GM10847 (cell line): ENCODE measurements around the gene TTC8.

Experiments used
- POLR2A ChIP-seq: IDR thresholded peaks from 2 replicates; pipeline ENCODE4 v1.6.1; 2011; ENCODE audit not compliant: insufficient read length; ENCODE audit errors: extremely low read depth

Gene TTC8

GRCh38 chr14:88844980-88845491 lies 20.6 kb downstream of the TTC8 start:
- TF ChIP-seq POLR2A = no peak

DNA sequence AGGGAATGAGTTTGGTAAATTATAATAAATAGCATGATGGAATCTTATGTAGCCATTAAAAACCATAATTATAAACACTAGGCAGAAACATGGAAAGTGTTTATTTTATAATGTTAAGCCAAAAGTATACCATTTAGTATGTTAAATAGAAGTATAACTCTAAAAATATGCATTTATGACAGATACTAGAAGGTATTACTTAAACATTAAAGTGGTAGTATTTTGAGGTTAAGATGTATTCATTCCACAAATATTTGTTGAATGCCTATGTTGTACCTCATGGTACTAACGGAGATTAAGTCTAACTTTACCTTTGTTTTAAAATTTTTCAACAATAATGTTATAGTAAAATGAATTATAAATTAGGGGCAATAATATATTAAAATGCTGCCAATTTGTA lies 24.1 kb downstream of the TTC8 start:
- no peak for TF ChIP-seq POLR2A

DNA sequence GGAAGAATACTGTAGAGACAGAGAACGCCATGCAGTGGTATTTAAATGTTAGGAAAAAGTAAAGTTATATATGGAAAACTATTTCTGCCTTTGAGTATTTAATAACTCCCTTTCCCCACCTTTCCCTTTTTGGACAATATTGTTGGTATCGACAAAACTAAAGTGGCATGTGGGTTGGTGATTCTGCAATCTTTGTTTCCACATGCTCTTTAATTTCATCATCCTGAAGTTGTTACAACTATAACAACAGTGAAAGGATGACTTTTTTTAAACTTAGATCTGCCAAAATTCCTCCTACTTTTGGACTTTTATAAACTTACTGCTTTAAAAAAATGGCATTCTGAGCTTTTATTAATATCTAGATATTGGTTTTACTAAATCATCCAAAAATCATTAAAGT lies 25.3 kb downstream of the TTC8 start:
- TF ChIP-seq POLR2A = no peak

GRCh38 chr14:88851587-88851986 lies 27.1 kb downstream of the TTC8 start:
- TF ChIP-seq POLR2A = no peak

GRCh38 chr14:88852632-88853031 lies 28.2 kb downstream of the TTC8 start:
- no peak for TF ChIP-seq POLR2A

DNA sequence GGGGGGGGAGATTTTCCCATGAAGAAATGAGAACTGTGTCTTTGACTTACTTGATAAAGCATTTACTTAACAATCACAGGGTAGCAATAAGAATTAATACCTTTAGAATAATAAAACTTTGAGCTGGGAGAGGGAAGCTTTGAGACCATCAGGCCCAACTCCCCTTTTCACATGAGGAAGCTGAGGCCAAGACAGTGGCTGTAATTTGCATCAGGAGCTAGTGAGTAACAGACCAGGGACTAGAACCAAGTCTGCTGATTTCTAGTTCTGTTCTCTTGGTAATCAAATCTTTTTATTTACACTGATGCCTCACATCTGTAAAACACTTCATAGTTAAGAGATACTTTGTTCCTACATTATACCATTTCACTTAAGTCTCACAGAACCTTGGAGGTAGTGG lies 28.7 kb downstream of the TTC8 start:
- no peak for TF ChIP-seq POLR2A

DNA sequence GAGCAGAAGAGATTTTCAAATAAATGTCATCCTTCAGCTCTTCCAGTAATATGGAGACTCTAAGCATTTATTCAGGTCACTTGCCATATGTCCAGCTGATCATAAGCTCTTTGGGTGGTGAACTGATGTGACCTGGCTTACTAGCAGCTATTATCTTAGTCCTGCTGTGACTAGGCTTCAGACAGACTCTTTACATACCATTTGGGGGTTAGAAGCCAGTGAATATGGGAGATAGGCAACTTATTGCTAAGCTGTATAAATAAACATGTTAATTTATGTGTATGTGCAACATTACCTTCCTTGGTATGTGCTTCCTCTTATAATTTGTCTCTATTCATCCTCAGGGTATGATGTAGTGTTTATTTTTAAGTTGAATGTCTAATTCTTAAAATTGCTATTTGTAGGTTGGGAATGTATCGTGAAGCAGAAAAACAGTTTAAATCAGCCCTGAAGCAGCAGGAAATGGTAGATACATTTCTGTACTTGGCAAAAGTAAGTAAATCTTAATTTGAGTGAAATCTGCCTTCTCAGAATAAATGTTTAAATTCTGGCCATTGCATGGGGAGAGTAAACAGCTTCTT lies 32.4 kb downstream of the TTC8 start:
- no peak for TF ChIP-seq POLR2A

GRCh38 chr14:88863167-88863566 lies 38.7 kb downstream of the TTC8 start:
- no peak for TF ChIP-seq POLR2A

DNA sequence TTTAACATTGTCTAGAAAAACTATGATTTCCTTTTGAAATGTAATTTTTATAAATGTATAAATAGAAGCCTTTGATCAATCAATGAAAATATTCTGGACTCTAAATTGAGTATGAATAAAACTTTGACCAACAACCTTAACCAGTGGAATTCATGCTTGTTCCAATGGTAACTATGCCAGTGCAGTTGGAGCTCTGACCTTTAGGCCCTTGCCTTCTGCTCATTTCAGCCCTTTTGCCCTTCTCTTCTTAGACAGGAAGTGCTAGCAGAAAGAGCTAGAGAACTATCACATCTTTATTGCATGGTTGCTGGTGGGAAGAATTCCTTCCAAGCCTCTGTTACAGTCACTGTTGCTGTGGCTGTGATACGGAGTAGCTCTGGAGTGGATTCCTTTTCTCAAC lies 39.7 kb downstream of the TTC8 start:
- no peak for TF ChIP-seq POLR2A

- no peak for TF ChIP-seq POLR2A
These were observed 41.9 kb downstream of the TTC8 start for GRCh38 chr14:88866305-88866704.

DNA sequence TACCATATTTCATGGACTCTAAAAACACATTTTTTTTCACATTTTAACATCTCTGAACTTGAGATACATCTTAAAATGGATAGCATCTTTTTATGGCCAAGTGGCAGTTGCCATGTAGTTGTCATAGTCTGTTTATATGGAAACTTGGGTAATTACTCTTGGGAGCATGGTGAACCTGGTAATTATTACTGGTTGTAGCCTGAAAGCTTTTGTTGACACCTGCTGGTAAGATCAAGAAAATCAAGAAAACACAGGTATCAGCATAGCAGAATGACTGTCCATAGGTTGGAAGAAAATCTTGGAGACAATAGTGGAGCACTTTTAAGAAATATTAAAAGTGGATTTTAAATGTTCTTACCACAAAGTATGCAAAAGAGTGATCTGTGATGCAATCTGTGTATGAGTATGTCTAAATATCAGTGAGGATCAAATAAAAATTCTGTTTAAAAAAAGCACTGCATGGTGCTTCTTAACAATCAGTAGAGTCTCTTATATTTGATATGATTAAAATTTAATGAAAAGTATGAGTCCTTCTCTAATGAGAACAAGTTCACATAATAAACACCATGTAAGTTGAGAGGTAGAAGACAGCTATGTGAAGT lies 44.2 kb downstream of the TTC8 start:
- TF ChIP-seq POLR2A = no peak

DNA sequence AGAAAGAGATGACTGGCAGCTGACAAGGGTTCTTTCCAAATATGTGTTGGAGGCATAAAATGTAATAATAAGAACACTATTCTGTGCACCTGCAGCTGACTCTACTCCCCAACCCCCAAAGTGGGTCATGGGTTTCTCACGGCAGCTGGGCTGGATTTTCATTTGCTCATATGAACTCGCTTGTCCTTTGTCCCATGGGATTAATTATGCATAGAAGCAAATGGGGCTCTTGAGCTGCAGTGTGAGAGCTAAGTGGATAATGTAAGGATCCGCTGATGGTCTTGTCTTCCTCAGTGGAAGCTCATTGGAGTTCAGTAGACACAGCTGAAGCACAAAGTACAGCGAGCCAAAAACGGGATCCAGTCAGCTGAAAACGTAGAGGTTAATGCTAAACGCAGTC lies 46.3 kb downstream of the TTC8 start:
- no peak for TF ChIP-seq POLR2A

GRCh38 chr14:88871429-88871828 lies 47.0 kb downstream of the TTC8 start:
- no peak for TF ChIP-seq POLR2A

DNA sequence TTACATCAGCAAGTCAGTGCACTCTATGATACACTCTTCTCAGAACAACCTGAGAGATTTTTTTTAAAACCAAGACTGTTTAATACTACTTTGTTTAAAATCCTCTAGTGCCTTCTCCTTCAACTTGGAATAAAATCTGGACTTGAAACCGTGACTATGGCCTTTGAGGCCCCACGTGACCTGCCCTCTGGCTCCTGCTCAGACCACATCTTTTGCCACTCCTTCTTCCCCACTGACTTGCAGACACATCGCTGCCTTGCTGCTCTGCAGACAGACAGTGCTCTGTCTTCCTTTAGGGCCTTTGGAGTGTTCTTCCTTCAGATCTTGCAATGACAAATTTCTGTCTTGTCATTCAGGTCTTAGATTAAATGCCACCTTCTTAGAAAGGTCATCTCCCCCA lies 48.5 kb downstream of the TTC8 start:
- no peak for TF ChIP-seq POLR2A

DNA sequence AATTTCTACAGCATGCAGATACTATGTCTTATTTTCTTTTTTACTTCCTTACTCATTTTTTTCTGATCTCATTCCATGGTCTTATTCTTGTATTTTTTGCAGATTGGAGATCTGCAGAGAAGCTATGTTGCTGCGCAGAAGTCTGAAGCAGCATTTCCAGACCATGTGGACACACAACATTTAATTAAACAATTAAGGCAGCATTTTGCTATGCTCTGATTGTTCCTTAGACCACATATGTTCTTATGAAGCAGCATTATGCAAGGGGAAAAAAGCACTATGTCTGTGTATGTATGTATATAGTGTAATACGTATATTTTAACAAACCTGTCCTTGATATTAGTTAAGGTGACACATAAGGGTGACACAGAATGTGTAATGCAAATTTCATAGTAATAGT lies 52.7 kb downstream of the TTC8 start:
- no peak for TF ChIP-seq POLR2A

GRCh38 chr14:88879022-88879421 lies 54.6 kb downstream of the TTC8 start:
- no peak for TF ChIP-seq POLR2A

DNA sequence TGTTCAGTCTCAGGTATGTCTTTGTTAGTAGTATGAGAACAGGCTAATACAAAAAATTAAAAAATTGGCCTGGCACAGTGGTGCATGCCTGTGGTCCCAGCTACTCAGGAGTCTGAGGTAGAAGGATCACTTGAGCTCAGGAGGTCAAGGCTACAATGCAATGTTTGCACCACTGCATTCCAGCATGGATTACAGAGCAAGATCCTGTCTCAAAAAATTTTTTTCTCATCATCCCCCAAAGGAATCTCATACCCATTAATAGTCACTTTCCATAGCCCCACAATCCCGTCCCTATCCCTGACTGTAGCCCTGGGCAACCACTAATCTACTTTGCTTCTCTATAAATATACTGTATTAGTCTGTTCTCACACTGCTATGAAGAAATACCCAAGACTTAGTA lies 57.8 kb downstream of the TTC8 start:
- TF ChIP-seq POLR2A = no peak

- no peak for TF ChIP-seq POLR2A
These were observed 70.7 kb downstream of the TTC8 start for GRCh38 chr14:88895116-88895515.

GRCh38 chr14:88901189-88901588 lies 76.7 kb downstream of the TTC8 start:
- no peak for TF ChIP-seq POLR2A
